OCI-LY7 (cell line): Measurements from ENCODE around the gene PIGS. TPM values are rescaled to one million over a fixed set of nuclear protein-coding genes. Genes with fewer than 3 reads are reported as not detected.

Experiments
- BruUV-seq: library from RNA; stranded (reverse); fragments of 400-500 nt; replicated peaks from 2 replicates; lab custom pipeline; 2021; lab: Mats Ljungman, UMichigan
- CTCF ChIA-PET: fragments of 300-600 bp; sonication (Branson Sonifier 250); formaldehyde crosslinking; loops from one replicate; lab custom pipeline; 2022; ENCODE audit warnings: antibody characterized with exemption; ENCODE audit not compliant: unreplicated experiment; lab: Charles Lee
- POLR2A ChIA-PET: fragments of 300-600 bp; sonication (Branson Sonifier 250); formaldehyde crosslinking; loops from one replicate; lab custom pipeline; 2022; ENCODE audit warnings: antibody characterized with exemption; lab: Charles Lee
- DNase-seq: peaks from one replicate; pipeline ENCODE4 v3.0.0-alpha.2; 2015; ENCODE audit warnings: low spot score
- H2AFZ ChIP-seq: fragments of 200-600 bp; sonication (generic), shearing (Covaris generic); 2 replicates; pipeline ENCODE4 v1.6.1; 2014; ENCODE audit warnings: mild to moderate bottlenecking, antibody characterized with exemption, low read length, moderate library complexity
- H3K27ac ChIP-seq: fragments of 200-600 bp; sonication (generic); 2 replicates; pipeline ENCODE4 v1.5.1; 2014; ENCODE audit warnings: mixed run types, low read depth, mild to moderate bottlenecking, moderate library complexity, low read length, inconsistent platforms; ENCODE audit not compliant: poor library complexity, severe bottlenecking
- H3K36me3 ChIP-seq: fragments of 200-600 bp; sonication (generic); 2 replicates; pipeline ENCODE4 v1.6.1; 2014; ENCODE audit warnings: mild to moderate bottlenecking, antibody characterized with exemption, low read length, moderate library complexity, mixed read lengths; ENCODE audit not compliant: insufficient read depth
- H3K4me1 ChIP-seq: fragments of 200-600 bp; sonication (generic); 2 replicates; pipeline ENCODE4 v1.5.1; 2014; ENCODE audit warnings: mild to moderate bottlenecking, low read length; ENCODE audit not compliant: insufficient read depth, poor library complexity, severe bottlenecking
- H3K4me2 ChIP-seq: fragments of 200-600 bp; sonication (generic); 2 replicates; pipeline ENCODE4 v1.6.1; 2014; ENCODE audit warnings: mild to moderate bottlenecking, low read length
- H3K4me3 ChIP-seq: fragments of 200-600 bp; sonication (generic); 2 replicates; pipeline ENCODE4 v1.5.1; 2014; ENCODE audit warnings: mild to moderate bottlenecking, low read depth, low read length; ENCODE audit not compliant: poor library complexity, severe bottlenecking
- H3K79me2 ChIP-seq: fragments of 200-600 bp; sonication (generic); 2 replicates; pipeline ENCODE4 v1.6.1; 2016; ENCODE audit warnings: low read depth, mild to moderate bottlenecking, low read length, moderate library complexity, mixed read lengths; ENCODE audit not compliant: insufficient read depth
- H3K9me2 ChIP-seq: fragments of 200-600 bp; sonication (generic); 2 replicates; pipeline ENCODE4 v1.6.1; 2016; ENCODE audit warnings: mild to moderate bottlenecking, low read length, mixed read lengths; ENCODE audit not compliant: insufficient read depth
- H3K9me3 ChIP-seq: fragments of 200-600 bp; sonication (generic); 2 replicates; pipeline ENCODE4 v1.6.1; 2014; ENCODE audit warnings: mild to moderate bottlenecking, mixed run types, low read length, mixed read lengths
- H4K20me1 ChIP-seq: fragments of 200-600 bp; sonication (generic); 2 replicates; pipeline ENCODE4 v1.6.1; 2014; ENCODE audit warnings: mild to moderate bottlenecking, antibody characterized with exemption, low read length, moderate library complexity, mixed read lengths; ENCODE audit not compliant: insufficient read depth
- EZH2phosphoT487 ChIP-seq: fragments of 200-600 bp; sonication (generic); IDR thresholded peaks from 2 replicates; pipeline ENCODE4 v1.6.1; 2018; ENCODE audit warnings: low read depth, borderline replicate concordance, mild to moderate bottlenecking, mixed run types, antibody characterized with exemption, low read length, moderate library complexity, mixed read lengths
- intact Hi-C: fragments of 100-400 bp; cut with micrococcal nuclease; formaldehyde crosslinking; loops from one replicate; pipeline ENCODE4 v1.10.0; 2022; ENCODE audit not compliant: unreplicated experiment
- total RNA-seq, 2 experiments: library from RNA; depleted of rRNA in 1 of 2; stranded (reverse); fragments of >200 nt in 1 of 2; shearing (Covaris generic) in 1 of 2; gene quantifications; 2 replicates each; pipeline ENCODE4 v1.2.3, GENCODE V29; 2014 to 2022
- TF ChIP-seq, protein P1 (sequence below): fragments of 200-600 bp; sonication (generic); conservative IDR thresholded peaks from 2 replicates; pipeline ENCODE4 v1.5.1; 2014; ENCODE audit warnings: mild to moderate bottlenecking, antibody characterized with exemption, low read length, moderate library complexity, mixed read lengths

PIGS gene
- total RNA-seq, 2 experiments from 2014 or later: 13.9 to 34.0 TPM

DNA sequence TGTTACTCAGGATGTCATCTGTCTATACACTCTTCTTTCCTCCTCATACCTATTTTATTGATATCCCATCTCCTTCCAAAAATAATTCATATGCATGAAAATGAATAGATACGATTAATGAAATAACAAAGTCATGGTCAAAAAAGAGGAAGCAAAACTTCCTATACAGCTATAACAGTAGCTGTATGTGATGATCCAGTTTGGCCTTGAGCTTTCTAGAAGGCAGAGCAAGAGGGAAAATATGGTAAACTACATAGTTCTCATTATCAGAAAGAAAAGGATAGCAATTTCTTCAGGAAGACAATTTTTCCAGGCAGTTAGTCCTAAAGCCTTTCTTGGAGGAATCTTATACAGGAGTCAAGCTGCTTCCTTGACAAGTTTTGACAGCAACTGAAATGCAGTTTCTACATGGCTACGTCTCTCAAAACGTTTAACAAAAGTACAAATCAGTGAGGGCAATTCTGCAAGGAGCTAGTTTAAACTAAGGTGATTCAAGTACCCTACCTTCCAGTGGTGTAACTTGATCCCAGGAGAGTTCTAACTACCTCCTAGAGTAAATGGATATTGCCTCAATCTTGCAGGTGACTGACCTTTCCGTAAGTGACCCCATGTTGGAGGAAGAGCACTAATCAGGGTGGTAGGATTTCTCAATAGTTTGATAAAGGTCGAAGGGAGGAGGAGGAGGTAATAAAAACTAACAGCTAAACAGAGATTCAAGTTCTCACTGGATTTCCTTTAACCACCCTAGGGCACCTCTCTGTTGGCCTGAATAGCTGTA, 26.5 kb upstream of the PIGS start:
- intact Hi-C loops: loop anchor here (2.0 kb wide), 1 partner anchor 27 kb away; the partner anchor contains the start of gene PIGS
- Histone ChIP-seq H3K4me1 (peaks cover 23% of the 10 kb centered on the region), H4K20me1 (0 out of 2 replicates have a peak, but pooled peaks cover 4% of the 10 kb centered on the region), H3K9me3 (no peaks in the 10 kb centered on the region), H2AFZ (peak overlapping the region; percentile 41; the same call in 1 of the 2 replicates), H3K4me2 (peak overlapping the region; percentile 93), H3K27ac (peak overlapping the region; percentile 73), H3K79me2 (peaks cover 42% of the 10 kb centered on the region), H3K9me2 (no peaks in the 10 kb centered on the region), H3K4me3 (peak overlapping the region; percentile 82), H3K36me3 (peaks cover 53% of the 10 kb centered on the region)
- peak; percentile 24 for DNase-seq
- no peak for TF ChIP-seq EZH2phosphoT487
- TF ChIP-seq, protein P1, sequence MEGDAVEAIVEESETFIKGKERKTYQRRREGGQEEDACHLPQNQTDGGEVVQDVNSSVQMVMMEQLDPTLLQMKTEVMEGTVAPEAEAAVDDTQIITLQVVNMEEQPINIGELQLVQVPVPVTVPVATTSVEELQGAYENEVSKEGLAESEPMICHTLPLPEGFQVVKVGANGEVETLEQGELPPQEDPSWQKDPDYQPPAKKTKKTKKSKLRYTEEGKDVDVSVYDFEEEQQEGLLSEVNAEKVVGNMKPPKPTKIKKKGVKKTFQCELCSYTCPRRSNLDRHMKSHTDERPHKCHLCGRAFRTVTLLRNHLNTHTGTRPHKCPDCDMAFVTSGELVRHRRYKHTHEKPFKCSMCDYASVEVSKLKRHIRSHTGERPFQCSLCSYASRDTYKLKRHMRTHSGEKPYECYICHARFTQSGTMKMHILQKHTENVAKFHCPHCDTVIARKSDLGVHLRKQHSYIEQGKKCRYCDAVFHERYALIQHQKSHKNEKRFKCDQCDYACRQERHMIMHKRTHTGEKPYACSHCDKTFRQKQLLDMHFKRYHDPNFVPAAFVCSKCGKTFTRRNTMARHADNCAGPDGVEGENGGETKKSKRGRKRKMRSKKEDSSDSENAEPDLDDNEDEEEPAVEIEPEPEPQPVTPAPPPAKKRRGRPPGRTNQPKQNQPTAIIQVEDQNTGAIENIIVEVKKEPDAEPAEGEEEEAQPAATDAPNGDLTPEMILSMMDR: no peak
- CTCF ChIA-PET: interaction anchor here (0.7 to 1.0 kb wide), 2 partner anchors 21 to 50 kb away, joined by 3 read pairs; partner anchors contain the start of gene ALDOC
- POLR2A ChIA-PET: interaction anchor here (0.7 to 1.7 kb wide), 11 partner anchors 10 to 63 kb away, joined by 3 to 12 read pairs (median 3); partner anchors contain the start of genes ALDOC and PIGS
- BruUV-seq: no TSS peak

- BruUV-seq: TSS peak; percentile 42
Measured at GRCh38 chr17:28592260-28592659, 20.9 kb upstream of the PIGS start.

More at GRCh38 chr17:28592260-28592659, 20.9 kb upstream of the PIGS start:
- Histone ChIP-seq H3K27ac (no peak overlapping the region), H2AFZ (no peak overlapping the region), H3K4me1 (peaks cover 2% of the 10 kb centered on the region), H3K4me3 (no peak overlapping the region), H3K79me2 (peaks cover 33% of the 10 kb centered on the region), H3K36me3 (peaks cover 90% of the 10 kb centered on the region), H3K9me2 (no peaks in the 10 kb centered on the region), H3K4me2 (no peak overlapping the region), H3K9me3 (no peaks in the 10 kb centered on the region), H4K20me1 (0 out of 2 replicates have a peak, but pooled peaks cover 4% of the 10 kb centered on the region)
- POLR2A ChIA-PET: interaction anchor here (0.9 to 1.0 kb wide), 2 partner anchors 20 to 26 kb away, joined by 3 to 7 read pairs; no protein-coding TSS in a partner anchor
- CTCF ChIA-PET: no interaction called here
- intact Hi-C loops: no loop called here
- TF ChIP-seq EZH2phosphoT487: no peak
- TF ChIP-seq, protein P1: no peak
- no peak for DNase-seq
